ENCODE results near the gene SF3B3.

GRCh38 chr16:70561623-70562022 is 38.0 kb downstream of the SF3B3 start:
- TF ChIP-seq CTCF (IDR thresholded peaks at IDR 0.05): no peak
- TF ChIP-seq EZH2 (IDR thresholded peaks at IDR 0.05; ENCODE audit: borderline replicate concordance, insufficient read depth, low read depth, low read length, poor library complexity, severe bottlenecking): no peak
